Activated effector memory CD4-positive, alpha-beta T cell treated with Interleukin-2 at 50 U/mL for 16 hours (primary cell): ENCODE data around the gene PIK3C2A.
"Not testable (repeated sequence)": the region's sequence is repeated elsewhere in the genome, so short reads cannot be mapped to it uniquely, and the experiment has no call there.

ENCODE experiments used
- DNase-seq: peaks from one replicate; pipeline ENCODE4 v3.0.0-alpha.2; 2020

Gene PIK3C2A, protein sequence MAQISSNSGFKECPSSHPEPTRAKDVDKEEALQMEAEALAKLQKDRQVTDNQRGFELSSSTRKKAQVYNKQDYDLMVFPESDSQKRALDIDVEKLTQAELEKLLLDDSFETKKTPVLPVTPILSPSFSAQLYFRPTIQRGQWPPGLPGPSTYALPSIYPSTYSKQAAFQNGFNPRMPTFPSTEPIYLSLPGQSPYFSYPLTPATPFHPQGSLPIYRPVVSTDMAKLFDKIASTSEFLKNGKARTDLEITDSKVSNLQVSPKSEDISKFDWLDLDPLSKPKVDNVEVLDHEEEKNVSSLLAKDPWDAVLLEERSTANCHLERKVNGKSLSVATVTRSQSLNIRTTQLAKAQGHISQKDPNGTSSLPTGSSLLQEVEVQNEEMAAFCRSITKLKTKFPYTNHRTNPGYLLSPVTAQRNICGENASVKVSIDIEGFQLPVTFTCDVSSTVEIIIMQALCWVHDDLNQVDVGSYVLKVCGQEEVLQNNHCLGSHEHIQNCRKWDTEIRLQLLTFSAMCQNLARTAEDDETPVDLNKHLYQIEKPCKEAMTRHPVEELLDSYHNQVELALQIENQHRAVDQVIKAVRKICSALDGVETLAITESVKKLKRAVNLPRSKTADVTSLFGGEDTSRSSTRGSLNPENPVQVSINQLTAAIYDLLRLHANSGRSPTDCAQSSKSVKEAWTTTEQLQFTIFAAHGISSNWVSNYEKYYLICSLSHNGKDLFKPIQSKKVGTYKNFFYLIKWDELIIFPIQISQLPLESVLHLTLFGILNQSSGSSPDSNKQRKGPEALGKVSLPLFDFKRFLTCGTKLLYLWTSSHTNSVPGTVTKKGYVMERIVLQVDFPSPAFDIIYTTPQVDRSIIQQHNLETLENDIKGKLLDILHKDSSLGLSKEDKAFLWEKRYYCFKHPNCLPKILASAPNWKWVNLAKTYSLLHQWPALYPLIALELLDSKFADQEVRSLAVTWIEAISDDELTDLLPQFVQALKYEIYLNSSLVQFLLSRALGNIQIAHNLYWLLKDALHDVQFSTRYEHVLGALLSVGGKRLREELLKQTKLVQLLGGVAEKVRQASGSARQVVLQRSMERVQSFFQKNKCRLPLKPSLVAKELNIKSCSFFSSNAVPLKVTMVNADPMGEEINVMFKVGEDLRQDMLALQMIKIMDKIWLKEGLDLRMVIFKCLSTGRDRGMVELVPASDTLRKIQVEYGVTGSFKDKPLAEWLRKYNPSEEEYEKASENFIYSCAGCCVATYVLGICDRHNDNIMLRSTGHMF (N-terminal part only)

GRCh38 chr11:17207317-17208256, at the start of gene PIK3C2A:
Gene PIK3C2A, minus strand, starts transcription at chr11:17207986. Its CDS starts 38,245 bp downstream, at chr11:17169741.
- DNase-seq = peak; percentile 91

DNA sequence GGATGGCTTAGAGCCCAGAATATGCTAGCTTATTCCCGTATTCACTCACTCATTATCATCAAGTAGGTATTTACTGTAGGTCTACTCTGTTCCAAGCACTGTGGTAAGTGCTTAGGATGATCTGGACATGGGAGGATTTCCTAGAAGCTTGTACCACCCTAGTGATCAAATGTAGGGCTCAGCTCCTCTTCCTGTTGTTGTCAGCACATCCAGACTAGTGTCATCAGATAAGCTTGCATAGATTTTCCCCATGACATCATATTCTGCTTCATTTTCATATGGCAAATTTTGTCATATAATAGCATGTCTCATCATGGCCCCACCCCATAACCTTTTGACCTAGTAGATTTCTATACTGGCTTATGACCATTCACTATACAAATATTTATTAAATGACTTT, 49.4 kb upstream of the PIK3C2A start:
- DNase-seq = no peak

- DNase-seq = no peak
Measured at GRCh38 chr11:17256512-17256911, 48.7 kb upstream of the PIK3C2A start.

GRCh38 chr11:17252704-17253103, 44.9 kb upstream of the PIK3C2A start:
- DNase-seq = no peak

- DNase-seq = no peak
Measured at GRCh38 chr11:17250561-17251350, 43.0 kb upstream of the PIK3C2A start.

- no peak for DNase-seq
Measured at GRCh38 chr11:17244046-17244445, 36.3 kb upstream of the PIK3C2A start.

GRCh38 chr11:17242954-17243353, 35.2 kb upstream of the PIK3C2A start:
- DNase-seq = not testable (repeated sequence)

DNA sequence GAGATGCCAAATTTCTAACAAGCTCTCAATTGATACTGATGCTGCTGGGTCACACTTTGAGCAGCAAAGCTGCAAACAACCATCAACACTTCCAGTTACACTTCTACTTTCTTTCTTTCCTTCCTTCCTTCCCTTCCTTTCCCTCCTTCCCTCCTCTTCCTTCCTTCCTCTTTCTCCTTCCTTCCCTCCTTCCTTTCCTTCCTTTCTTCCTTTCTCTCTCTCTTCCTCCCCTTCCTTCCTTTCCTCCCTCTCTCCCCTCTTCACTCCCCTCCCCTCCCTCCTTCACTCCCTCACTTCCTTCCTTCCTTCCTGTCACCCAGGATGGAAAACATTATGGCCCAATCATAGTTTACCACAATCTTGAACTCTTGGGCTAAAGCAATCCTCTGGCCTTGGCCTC, 33.0 kb upstream of the PIK3C2A start:
- no peak for DNase-seq

DNA sequence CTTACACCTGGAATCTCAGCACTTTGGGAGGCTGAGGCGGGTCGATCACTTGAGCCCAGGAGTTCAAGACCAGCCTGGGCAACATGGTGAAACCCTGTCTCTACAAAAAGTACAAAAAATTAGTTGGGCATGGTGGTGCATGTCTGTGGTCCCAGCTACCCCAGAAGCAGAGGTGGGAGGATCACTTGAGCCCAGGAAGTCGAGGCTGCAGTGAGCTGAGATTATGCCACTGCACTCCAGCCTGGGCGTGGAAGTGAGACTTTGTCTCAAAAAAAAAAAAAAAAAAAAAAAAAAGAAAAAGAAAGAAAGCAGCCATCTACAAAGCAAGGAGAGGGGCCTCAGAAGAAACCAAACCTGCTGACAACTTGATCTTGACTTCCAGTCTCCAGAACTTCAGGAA, 32.1 kb upstream of the PIK3C2A start:
- not testable (repeated sequence) for DNase-seq

GRCh38 chr11:17238377-17238776, 30.6 kb upstream of the PIK3C2A start:
- no peak for DNase-seq

DNA sequence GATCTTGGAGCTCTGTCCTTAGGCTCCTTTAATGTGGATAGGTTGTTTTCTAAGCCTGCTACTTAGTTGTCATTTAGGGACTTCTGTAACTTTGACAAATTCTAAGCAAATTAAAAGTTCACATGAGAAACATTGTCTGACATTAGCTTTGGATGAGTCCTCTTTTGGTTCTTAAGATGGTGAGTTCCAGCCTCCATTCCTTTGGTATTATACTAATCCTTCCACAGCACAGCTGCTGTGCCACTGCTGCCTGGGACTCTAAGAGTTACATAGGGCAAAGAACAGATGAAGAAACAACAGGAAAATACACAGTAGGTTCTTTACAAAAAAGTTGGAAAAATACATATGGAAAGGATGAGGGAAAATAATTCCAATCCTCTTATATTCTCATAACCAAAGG, 25.3 kb upstream of the PIK3C2A start:
- DNase-seq = no peak

GRCh38 chr11:17230867-17231851, 23.4 kb upstream of the PIK3C2A start:
- no peak for DNase-seq

GRCh38 chr11:17229481-17230152, 21.8 kb upstream of the PIK3C2A start:
- no peak for DNase-seq

- not testable (repeated sequence) for DNase-seq
Measured at GRCh38 chr11:17228186-17228925, 20.6 kb upstream of the PIK3C2A start.

DNA sequence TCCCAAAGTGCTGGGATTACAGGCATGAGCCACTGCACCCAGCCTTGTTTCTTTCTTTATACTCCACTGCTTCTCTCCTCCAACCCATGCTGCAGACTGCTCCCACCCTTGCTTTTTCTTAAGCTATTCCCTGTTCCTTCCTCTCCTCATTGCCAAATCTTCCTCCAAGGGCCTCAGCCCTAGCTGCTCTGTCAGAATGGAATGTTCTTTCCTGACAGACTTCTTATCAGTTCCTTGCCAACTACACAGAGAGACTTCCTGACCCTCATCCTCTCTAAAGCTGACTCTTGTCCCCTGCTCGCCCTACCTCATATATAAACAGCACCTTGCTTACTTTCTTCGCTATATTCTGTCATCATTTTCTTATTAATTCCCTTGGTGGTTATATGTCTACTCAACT, 16.9 kb upstream of the PIK3C2A start:
- no peak for DNase-seq

- no peak for DNase-seq
Measured at GRCh38 chr11:17221968-17222367, 14.2 kb upstream of the PIK3C2A start.

- DNase-seq = no peak
Measured at GRCh38 chr11:17219016-17219415, 11.2 kb upstream of the PIK3C2A start.

- no peak for DNase-seq
Measured at GRCh38 chr11:17218403-17218802, 10.6 kb upstream of the PIK3C2A start.
